MM.1S (cell line): ENCODE results near the gene PDE11A.

ENCODE experiments used
- CTCF ChIP-seq: fragments of 300-600 bp; sonication (generic); IDR thresholded peaks from 2 replicates; pipeline ENCODE4 v1.5.1; 2016; ENCODE audit warnings: antibody characterized with exemption, low read length, mixed read lengths
- EZH2 ChIP-seq: fragments of 300-600 bp; sonication (generic); optimal IDR thresholded peaks from 2 replicates; pipeline ENCODE3; 2017; ENCODE audit warnings: low read depth, mild to moderate bottlenecking, antibody characterized with exemption, low read length, mixed read lengths

DNA sequence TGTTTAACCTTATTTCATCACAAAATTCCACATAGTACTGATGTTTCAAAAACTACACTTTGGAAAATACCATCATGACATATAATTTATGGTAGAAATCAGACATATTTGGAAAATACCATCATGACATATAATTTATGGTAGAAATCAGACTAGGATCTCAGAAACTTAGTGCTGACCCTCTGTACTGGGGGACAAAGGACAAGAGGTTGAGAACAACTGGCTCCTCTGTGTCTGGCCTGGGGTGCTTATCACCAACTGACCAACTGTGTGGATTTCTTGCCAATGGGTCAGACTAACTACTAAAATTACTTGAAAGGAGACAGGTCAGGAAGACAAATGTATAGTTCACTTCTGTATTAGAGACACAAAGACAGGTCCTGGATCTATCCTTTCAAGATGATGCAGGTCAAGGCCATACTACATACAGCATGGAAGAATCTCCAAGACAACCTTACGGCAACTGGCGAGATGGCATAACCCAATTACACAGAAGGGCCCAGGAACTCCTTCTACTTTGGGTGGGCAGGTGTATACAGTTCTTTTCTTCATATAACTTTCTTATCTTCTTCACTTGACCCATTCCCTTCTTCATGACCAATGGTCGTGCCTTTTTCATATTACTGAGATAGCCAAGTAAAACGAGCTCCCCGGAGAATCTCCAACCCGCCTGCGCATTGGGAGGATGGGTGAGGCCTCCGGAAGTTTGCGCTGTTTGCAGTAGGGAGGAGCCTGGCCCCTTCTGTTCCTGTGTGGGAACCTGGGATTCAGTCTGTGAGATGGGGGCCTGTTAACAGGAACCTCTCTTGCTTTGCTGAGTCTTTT lies 389.5 kb downstream of the PDE11A start:
- TF ChIP-seq CTCF (no peak), EZH2 (no peak)
